Measurements from ENCODE around the gene LIMK1.

Gene LIMK1

DNA sequence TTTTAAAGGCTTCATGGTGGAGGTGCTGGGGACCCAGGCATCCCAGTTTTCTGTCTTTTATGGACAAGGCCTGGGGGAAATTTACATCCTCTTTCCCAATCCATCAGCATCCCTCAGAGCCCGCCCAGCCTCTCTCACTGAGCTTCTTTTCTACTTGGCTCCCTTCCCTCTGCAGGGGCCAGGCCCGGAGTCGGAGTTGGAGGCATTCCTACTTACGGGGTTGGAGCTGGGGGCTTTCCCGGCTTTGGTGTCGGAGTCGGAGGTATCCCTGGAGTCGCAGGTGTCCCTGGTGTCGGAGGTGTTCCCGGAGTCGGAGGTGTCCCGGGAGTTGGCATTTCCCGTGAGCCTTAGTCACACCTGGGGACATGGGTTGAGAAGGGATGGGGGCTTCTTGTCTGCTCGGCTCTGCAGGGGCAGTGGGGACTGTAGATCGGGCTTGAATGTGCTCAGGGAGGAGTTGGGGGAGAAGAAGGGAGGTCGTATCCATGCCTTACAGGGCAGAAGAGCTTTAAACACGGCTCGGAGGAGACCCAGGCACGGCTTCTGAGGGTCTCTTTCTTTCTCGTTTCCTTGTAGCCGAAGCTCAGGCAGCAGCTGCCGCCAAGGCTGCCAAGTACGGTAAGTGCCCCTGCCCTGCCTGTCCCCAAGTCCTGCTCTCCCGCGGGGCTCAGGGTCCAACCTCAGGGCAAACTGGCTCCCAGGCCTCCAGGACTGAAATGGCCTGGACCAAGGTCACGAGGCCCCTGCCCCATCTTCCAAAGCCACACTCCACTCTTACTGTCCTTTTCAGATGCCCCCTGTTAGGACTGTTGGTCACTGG lies 27.3 kb upstream of the LIMK1 start:
- DNase-seq: no peak

- no peak for DNase-seq
Measured at GRCh38 chr7:74057216-74057925, 26.2 kb upstream of the LIMK1 start.

GRCh38 chr7:74057987-74058386 lies 25.6 kb upstream of the LIMK1 start:
- no peak for DNase-seq

DNA sequence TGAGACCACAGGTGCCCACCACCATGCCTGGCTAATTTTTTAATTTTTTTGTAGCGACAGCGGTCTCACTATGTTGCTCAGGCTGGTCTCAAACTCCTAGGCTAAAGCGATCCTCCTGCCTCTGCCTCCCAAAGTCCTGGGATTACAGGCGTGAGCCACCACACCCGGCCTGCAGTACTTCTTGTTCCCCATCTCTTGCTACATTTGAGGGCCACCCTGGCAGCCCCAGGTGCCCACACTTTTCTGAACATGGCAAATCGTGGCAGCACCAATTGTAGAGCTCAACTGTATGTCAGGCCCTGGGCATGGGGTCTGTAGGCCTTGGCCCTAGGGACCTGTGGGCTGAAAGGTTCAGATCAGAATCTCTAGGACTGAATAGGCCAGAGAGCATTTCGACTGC lies 25.1 kb upstream of the LIMK1 start:
- no peak for DNase-seq

- no peak for DNase-seq
Measured at GRCh38 chr7:74059037-74059436, 24.6 kb upstream of the LIMK1 start.

GRCh38 chr7:74059681-74060588 lies 23.7 kb upstream of the LIMK1 start:
- DNase-seq: no peak

DNA sequence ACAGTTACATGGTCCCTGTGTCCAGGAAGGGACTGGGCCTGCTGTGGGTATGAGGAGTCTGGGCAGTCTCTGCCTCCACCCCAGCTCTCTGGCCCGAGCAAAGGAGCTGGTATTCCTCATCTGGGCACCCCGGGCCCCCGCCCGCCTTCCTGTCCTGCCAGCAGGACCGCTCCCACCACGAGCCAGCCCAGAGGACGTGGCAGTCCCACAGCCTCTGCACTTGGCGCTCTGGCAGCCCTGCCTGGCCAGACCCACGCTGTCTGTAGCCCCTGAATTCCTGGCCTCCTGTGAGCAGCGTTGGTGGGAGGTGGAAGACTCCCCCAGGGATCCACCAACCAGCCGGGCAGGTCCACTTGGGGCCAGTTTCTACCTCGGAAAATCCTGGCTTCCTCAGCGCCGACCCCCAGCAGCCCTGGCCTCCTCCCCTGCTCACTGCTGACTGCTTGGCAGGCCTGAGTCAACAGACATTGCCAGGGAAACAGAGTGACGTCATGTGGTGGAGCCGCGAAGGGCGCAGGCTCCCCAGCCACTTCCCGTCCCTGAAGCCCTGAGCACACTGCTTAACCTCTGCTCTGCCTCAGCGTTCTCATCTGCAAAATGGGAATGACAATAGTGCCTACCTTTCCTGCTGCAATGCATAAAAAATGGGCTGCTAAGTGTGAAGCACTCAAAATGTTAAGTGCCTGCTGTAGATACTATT lies 21.6 kb upstream of the LIMK1 start:
- peak; percentile 80 to 86 for DNase-seq

GRCh38 chr7:74063223-74063641 lies 20.4 kb upstream of the LIMK1 start:
- no peak for DNase-seq

DNA sequence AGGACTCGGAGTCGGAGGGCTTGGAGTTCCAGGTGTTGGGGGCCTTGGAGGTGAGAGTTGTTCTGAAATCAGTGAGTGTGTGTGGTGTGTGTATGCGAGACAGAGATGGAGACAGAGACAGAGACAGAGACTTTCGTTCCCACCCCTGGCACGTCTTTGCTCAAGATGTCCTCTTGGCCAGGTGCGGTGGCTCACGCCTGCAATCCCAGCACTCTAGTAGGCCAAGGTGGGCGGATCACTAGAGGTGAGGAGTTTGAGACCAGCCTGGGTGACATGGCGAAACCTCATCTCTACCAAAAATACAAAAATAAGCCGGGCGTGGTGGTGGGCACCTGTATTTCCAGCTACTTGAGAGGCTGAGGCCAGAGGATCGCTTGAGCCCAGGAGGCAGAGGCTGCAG lies 20.0 kb upstream of the LIMK1 start:
- DNase-seq: no peak

- no peak for DNase-seq
Measured at GRCh38 chr7:74064696-74065095, 18.9 kb upstream of the LIMK1 start.

DNA sequence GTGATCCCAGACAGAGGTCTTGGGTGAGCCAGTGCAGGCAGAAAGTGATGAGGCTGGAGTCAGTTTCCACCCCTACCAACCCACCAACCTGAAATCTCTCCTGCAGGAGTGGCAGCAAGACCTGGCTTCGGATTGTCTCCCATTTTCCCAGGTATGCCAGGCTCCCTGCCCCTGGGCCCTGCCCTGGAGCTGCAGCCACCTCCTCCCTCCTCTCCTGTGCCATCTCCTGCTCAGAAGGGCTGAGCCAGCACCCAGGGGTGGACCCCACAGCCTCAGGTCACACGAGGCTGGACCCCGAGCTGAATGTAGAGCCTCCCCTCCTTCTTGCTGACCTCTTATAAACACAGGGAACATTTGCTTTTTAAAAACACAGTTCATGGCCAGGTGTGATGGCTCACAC lies 17.0 kb upstream of the LIMK1 start:
- no peak for DNase-seq

GRCh38 chr7:74068378-74069085 lies 15.1 kb upstream of the LIMK1 start:
- no peak for DNase-seq

- no peak for DNase-seq
Measured at GRCh38 chr7:74069086-74069541, 14.5 kb upstream of the LIMK1 start.

DNA sequence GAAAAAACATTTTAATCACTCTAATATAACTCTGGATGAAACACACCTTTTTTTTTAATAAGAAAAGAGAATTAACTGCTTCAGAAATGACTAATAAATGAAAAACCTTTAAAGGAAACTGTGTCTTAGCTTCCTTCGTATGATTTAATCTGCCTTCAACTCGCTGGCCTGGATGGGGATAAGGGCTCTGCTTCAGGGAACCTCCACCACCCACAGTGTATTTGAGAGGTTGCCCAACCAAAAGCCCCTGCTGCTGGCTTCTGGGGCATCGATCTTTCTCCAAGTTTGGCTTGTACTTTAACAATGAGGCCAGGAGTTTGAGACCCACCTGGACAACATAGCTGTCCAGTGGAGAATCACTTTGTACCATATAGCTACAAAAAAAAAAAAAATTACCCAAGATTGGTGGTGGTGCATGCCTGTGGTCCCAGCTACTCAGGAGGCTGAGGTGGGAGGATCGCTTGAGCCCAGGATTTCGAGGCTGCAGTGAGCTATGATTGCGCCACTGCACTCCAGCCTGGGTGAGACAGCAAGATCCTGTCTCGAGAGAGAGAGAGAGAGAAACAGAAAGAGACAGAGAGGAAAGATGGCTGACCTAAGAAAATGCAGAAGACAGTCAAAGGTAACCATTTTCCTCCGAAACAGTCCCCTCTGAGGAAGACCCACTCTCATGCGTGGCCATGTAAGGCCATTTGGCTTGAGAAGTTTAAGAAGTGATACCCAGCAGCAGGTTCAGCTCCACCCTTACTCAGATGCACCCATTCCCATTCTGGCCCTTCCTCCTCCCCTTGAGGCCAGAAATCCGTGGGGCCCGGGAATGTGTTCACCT lies 13.6 kb upstream of the LIMK1 start:
- DNase-seq: no peak

DNA sequence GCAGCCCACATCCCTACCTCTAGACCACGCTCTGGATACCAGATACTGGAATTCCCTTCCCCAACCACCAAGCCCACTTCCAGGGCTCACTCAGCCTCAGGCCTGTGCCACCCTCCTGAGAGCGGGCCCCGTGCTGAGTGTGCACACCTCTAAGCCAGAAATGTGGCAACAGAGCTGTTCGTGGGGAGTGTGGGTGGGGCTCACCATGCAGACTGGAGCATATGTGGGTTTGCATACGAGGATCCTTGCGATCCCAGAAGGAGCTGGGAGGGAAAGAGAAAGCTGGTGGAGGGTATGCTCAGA lies 13.0 kb upstream of the LIMK1 start:
- DNase-seq: no peak

- no peak for DNase-seq
Measured at GRCh38 chr7:74071121-74071520, 12.5 kb upstream of the LIMK1 start.

DNA sequence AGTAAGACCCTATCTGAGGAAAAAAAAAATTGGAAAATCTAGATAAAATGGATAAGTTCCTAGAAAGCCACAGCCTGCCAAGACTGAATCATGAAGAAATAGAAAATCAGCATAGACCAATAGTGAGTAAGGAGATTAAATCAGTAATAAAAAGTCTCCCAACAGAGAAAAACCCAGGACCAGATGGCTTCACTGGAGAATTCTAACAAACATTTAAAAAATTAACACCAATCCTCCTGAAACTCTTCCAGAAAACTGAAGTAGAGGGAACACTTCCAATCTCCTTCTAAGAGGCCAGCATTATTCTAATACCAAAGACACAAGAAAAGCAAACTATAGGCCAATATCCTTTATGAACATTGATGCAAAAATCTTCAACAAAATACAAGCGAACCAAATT lies 8.8 kb upstream of the LIMK1 start:
- no peak for DNase-seq

- DNase-seq: no peak
Measured at GRCh38 chr7:74078461-74078860, 5.1 kb upstream of the LIMK1 start.

- no peak for DNase-seq
Measured at GRCh38 chr7:74082770-74083116, 861 bp upstream of the LIMK1 start.

DNA sequence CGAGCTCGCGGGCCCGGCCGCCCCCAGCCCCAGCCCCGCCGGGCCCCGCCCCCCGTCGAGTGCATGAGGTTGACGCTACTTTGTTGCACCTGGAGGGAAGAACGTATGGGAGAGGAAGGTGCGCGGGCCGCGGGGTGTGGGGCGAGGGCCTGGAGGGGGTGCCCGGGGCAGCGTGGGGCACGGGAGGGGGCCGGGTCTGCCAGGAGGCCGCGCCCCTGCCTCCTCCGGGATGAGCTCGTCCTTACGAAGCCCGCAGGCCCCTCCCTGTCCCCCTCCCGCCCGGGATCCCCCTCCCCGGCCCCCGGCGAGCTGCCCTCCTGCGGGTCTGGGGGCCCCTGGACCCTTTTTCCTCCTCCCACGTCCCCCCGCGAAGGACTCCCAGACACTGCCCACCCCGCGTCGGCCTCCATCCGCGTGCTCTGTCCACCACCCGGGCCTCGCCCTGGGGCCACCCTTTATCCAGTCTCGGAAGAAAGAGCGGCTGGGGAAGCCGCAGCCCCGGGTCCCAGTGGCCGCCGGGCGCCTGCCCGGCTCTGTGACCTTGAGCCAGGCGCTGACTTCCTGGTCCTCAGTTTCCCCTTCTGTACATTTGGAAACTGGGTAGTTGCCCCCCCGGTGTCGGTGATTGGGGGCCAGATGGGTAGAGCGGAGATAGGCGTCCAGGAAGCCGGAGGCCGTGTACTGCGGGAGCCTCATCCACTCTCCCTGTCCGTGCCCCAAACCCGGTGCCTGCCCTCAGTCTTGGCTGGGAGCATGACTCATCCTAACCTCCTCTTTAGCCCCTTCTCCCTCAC lies 521 bp downstream of the LIMK1 start:
- DNase-seq: no peak
